Right lobe of liver (tissue), 6 donors: ENCODE data around the gene NCKAP5. TPM values are rescaled to one million over a fixed set of nuclear protein-coding genes. Genes with fewer than 3 reads are reported as not detected.

Source experiments
- ATAC-seq, 4 donors: fragments of 200-7000 bp; cut with Tn5 transposase; one replicate each; pipeline ENCODE4 v1.9.1; 2020; ENCODE audit warnings: mild to moderate bottlenecking in 4 of 4, moderate library complexity in 4 of 4
- DNase-seq, 3 donors: peaks; one replicate each; pipeline ENCODE4 v3.0.0-alpha.2; 2020
- H3K27ac ChIP-seq, 3 donors: fragments of 200-600 bp; one replicate each; pipeline ENCODE4 v1.8.0; 2022
- H3K27me3 ChIP-seq, 2 donors: fragments of 200-600 bp; one replicate each; pipeline ENCODE4 v1.8.0; 2022
- H3K36me3 ChIP-seq, 4 donors: fragments of 200-600 bp; sonication (generic) in 1 of 4; one replicate each; pipeline versions ENCODE4 v1.5.1 to v1.8.0; 2017 to 2022; ENCODE audit warnings: control low read depth in 1 of 4
- H3K4me1 ChIP-seq, 4 donors: fragments of 200-600 bp; sonication (generic) in 1 of 4; one replicate each; pipeline versions ENCODE4 v1.5.1 to v1.8.0; 2017 to 2022; ENCODE audit warnings: control low read depth in 1 of 4
- H3K4me3 ChIP-seq, 3 donors: fragments of 200-600 bp; one replicate each; pipeline ENCODE4 v1.8.0; 2022
- H3K9me3 ChIP-seq, 4 donors: fragments of 200-600 bp; sonication (generic) in 1 of 4; one replicate each; pipeline versions ENCODE4 v1.5.1 to v1.8.0; 2017 to 2022; ENCODE audit warnings: control low read depth in 1 of 4
- CTCF ChIP-seq, 4 donors: fragments of 200-600 bp in 3 of 4; fragments of 450-650 bp in 1 of 4; IDR thresholded peaks; one replicate each; pipeline versions ENCODE4 v1.5.1 to v1.8.0; 2016 to 2022; ENCODE audit warnings: antibody characterized with exemption in 4 of 4, mild to moderate bottlenecking in 2 of 4
- POLR2A ChIP-seq: fragments of 450-650 bp; IDR thresholded peaks from one replicate; pipeline ENCODE4 v1.6.1; 2017; ENCODE audit warnings: antibody characterized with exemption, mild to moderate bottlenecking
- WGBS: methylation state at CpG from one replicate; pipeline ENCODE4 v1.1.6; 2018; ENCODE audit warnings: low coverage, low lambda C conversion rate; ENCODE audit not compliant: insufficient coverage; ENCODE audit errors: missing lambda C conversion rate; 5-methylcytosine and 5-hydroxymethylcytosine counted together
- intact Hi-C, 2 donors: fragments of 100-400 bp; cut with DNase I; formaldehyde crosslinking; loops; one replicate each; pipeline versions ENCODE4 v1.11.2 to v1.14.1; 2022
- total RNA-seq, 6 experiments: library from RNA; depleted of rRNA in 2 of 6; stranded (reverse); fragments of >200 nt in 2 of 6; fragmentation: NEBNext Ultra II Directional in 3 of 6; extraction: Animal tissue kit (Norgen Biotek cat#: 25700) in 3 of 6; gene quantifications; one replicate each; pipeline versions ENCODE4 v1.1.0 to v1.2.4, GENCODE V29; 2016 to 2023
- donor health status: DM: no; HTN: yes; CAD: no.
- donor health status: DM: no; HTN: no; CAD: no.
- donor health status: DM: no; HTN: no; CAD: no.
- donor health status: DM: no; HTN: yes; CAD: no.
- donor health status: DM: no; HTN: yes; CAD: no.

Gene NCKAP5
- total RNA-seq, 6 experiments from 2014 or later: 3.6 to 11.7 (median 6.9) TPM

- WGBS: 86% methylated on average over 3 of the region's 3 CpGs
- H3K9me3 ChIP-seq: no peaks in the 10 kb centered on the region
- no peak for DNase-seq
These were observed 83.5 kb downstream of the NCKAP5 start for GRCh38 chr2:133484784-133485183.

GRCh38 chr2:133484106-133484505 is 84.2 kb downstream of the NCKAP5 start:
- Histone ChIP-seq H3K4me3 (no peak overlapping the region), H3K4me1 (peaks cover 0 to 11% (median 4%) of the 10 kb centered on the region in 4 donors), H3K27me3 (no peaks in the 10 kb centered on the region), H3K36me3 (no peaks in the 10 kb centered on the region), H3K27ac (no peak overlapping the region), H3K9me3 (no peaks in the 10 kb centered on the region)
- intact Hi-C loops: no loop called here
- TF ChIP-seq CTCF (IDR thresholded peaks at IDR 0.05): no peak
- no peak for TF ChIP-seq POLR2A
- DNase-seq (no peak), ATAC-seq (no peak)
- 76% methylated on average over 3 of the region's 3 CpGs for WGBS

More at GRCh38 chr2:133484784-133485183, 83.5 kb downstream of the NCKAP5 start:
- no peak for TF ChIP-seq POLR2A
- no peak for TF ChIP-seq CTCF (IDR thresholded peaks at IDR 0.05)
- no peaks in the 10 kb centered on the region for H3K36me3 ChIP-seq
- ATAC-seq: no peak
- H3K27ac ChIP-seq: no peak overlapping the region
- peaks cover 0 to 18% (median 6%) of the 10 kb centered on the region in 4 donors for H3K4me1 ChIP-seq
- intact Hi-C loops: no loop called here
- no peak overlapping the region for H3K4me3 ChIP-seq
- H3K27me3 ChIP-seq: no peaks in the 10 kb centered on the region

GRCh38 chr2:133483181-133483580 is 85.1 kb downstream of the NCKAP5 start:
- TF ChIP-seq POLR2A: no peak
- no peak for TF ChIP-seq CTCF (IDR thresholded peaks at IDR 0.05)
- H3K4me3 ChIP-seq: no peak overlapping the region
- H3K9me3 ChIP-seq: no peaks in the 10 kb centered on the region
- no peaks in the 10 kb centered on the region for H3K36me3 ChIP-seq
- no peak overlapping the region for H3K27ac ChIP-seq
- peaks cover 0 to 1% (median 0%) of the 10 kb centered on the region in 4 donors for H3K4me1 ChIP-seq
- no peak for DNase-seq
- intact Hi-C loops: no loop called here
- H3K27me3 ChIP-seq: no peaks in the 10 kb centered on the region
- ATAC-seq: no peak

GRCh38 chr2:133480707-133481429 is 87.4 kb downstream of the NCKAP5 start:
- no peaks in the 10 kb centered on the region for H3K36me3 ChIP-seq
- TF ChIP-seq POLR2A (no peak), CTCF (IDR thresholded peaks at IDR 0.05) (no peak)
- no peak overlapping the region for H3K4me3 ChIP-seq
- H3K27me3 ChIP-seq: no peaks in the 10 kb centered on the region
- ATAC-seq: peak; percentile 44 to 89 (median 72)
- no peaks in the 10 kb centered on the region for H3K9me3 ChIP-seq
- no peak overlapping the region for H3K27ac ChIP-seq
- intact Hi-C loops: no loop called here
- WGBS: 33% methylated on average over 7 of the region's 7 CpGs
- H3K4me1 ChIP-seq: no peaks in the 10 kb centered on the region
- DNase-seq: no peak

- Histone ChIP-seq H3K4me1 (no peaks in the 10 kb centered on the region), H3K4me3 (no peak overlapping the region), H3K9me3 (no peaks in the 10 kb centered on the region), H3K27me3 (no peaks in the 10 kb centered on the region), H3K27ac (no peak overlapping the region), H3K36me3 (no peaks in the 10 kb centered on the region)
- TF ChIP-seq CTCF (IDR thresholded peaks at IDR 0.05): no peak
- no peak for TF ChIP-seq POLR2A
- intact Hi-C loops: no loop called here
- no peak for DNase-seq
- no peak for ATAC-seq
These were observed 90.7 kb downstream of the NCKAP5 start for GRCh38 chr2:133477616-133477990.
